Measurements from ENCODE around the gene PAX7.
"Not testable (repeated sequence)": the region's sequence is repeated elsewhere in the genome, so short reads cannot be mapped to it uniquely, and the experiment has no call there.

PAX7 gene

GRCh38 chr1:18667333-18667732, 36.7 kb downstream of the PAX7 start:
- DNase-seq = no peak

GRCh38 chr1:18668046-18668445, 37.4 kb downstream of the PAX7 start:
- no peak for DNase-seq

GRCh38 chr1:18668750-18669404, 38.2 kb downstream of the PAX7 start:
- DNase-seq = no peak

GRCh38 chr1:18670121-18670867, 39.6 kb downstream of the PAX7 start:
- DNase-seq = no peak

GRCh38 chr1:18670868-18671225, 40.2 kb downstream of the PAX7 start:
- no peak for DNase-seq

GRCh38 chr1:18673976-18674375, 43.3 kb downstream of the PAX7 start:
- no peak for DNase-seq

GRCh38 chr1:18676332-18676781, 45.7 kb downstream of the PAX7 start:
- DNase-seq = no peak

- no peak for DNase-seq
These were observed 50.8 kb downstream of the PAX7 start for GRCh38 chr1:18681423-18681835.

- DNase-seq = no peak
These were observed 51.7 kb downstream of the PAX7 start for GRCh38 chr1:18682375-18682774.

GRCh38 chr1:18684303-18684702, 53.7 kb downstream of the PAX7 start:
- no peak for DNase-seq

GRCh38 chr1:18686540-18686939, 55.9 kb downstream of the PAX7 start:
- no peak for DNase-seq

- no peak for DNase-seq
These were observed 56.6 kb downstream of the PAX7 start for GRCh38 chr1:18687273-18687672.

GRCh38 chr1:18691648-18692047, 61.0 kb downstream of the PAX7 start:
- no peak for DNase-seq

- no peak for DNase-seq
These were observed 62.8 kb downstream of the PAX7 start for GRCh38 chr1:18693256-18694098.

- DNase-seq = not testable (repeated sequence)
These were observed 63.6 kb downstream of the PAX7 start for GRCh38 chr1:18694289-18694688.

GRCh38 chr1:18697541-18697940, 66.9 kb downstream of the PAX7 start:
- DNase-seq = no peak

GRCh38 chr1:18700530-18700929, 69.9 kb downstream of the PAX7 start:
- DNase-seq = no peak

GRCh38 chr1:18701183-18701582, 70.5 kb downstream of the PAX7 start:
- DNase-seq = no peak

- DNase-seq = no peak
These were observed 72.5 kb downstream of the PAX7 start for GRCh38 chr1:18703041-18703621.

GRCh38 chr1:18705811-18706210, 75.2 kb downstream of the PAX7 start:
- DNase-seq = no peak

GRCh38 chr1:18707696-18708257, 77.1 kb downstream of the PAX7 start:
- DNase-seq = no peak

GRCh38 chr1:18710002-18710401, 79.4 kb downstream of the PAX7 start:
- DNase-seq = no peak

GRCh38 chr1:18711003-18711402, 80.4 kb downstream of the PAX7 start:
- DNase-seq = no peak

All from activated T-cell treated with anti-CD3 and anti-CD28 coated beads for 4 hours (primary cell).